HepG2 (cell line): Measurements from ENCODE around the gene RSAD2. TPM values are rescaled to one million over a fixed set of nuclear protein-coding genes. Genes with fewer than 3 reads are reported as not detected.

Source experiments
- BRD4 ChIP-seq: sonication (generic); formaldehyde crosslinking; IDR thresholded peaks from 2 replicates; pipeline ENCODE4 v1.4.0; 2020; ENCODE audit warnings: missing genetic modification reagents
- ELF3 ChIP-seq: IDR thresholded peaks from 2 replicates; pipeline ENCODE4 v1.6.1; 2016; ENCODE audit warnings: missing genetic modification reagents, missing compliant biosample characterization
- KAT2B ChIP-seq: fragments of 150-350 bp; IDR thresholded peaks from 2 replicates; pipeline ENCODE4 v1.6.1; 2014; ENCODE audit warnings: low read depth, low read length, borderline replicate concordance
- KLF16 ChIP-seq, 2 experiments: sonication (generic) in 1 of 2; formaldehyde crosslinking in 1 of 2; IDR thresholded peaks; 2 replicates each; pipeline versions ENCODE4 v1.6.1 to v1.8.0; 2016 to 2023; ENCODE audit warnings: missing genetic modification reagents in 2 of 2, missing compliant biosample characterization in 1 of 2
- NR2C2 ChIP-seq: sonication (generic); formaldehyde crosslinking; IDR thresholded peaks from 2 replicates; pipeline ENCODE4 v1.4.0; 2020; ENCODE audit warnings: missing genetic modification reagents, mild to moderate bottlenecking, moderate library complexity, borderline replicate concordance
- PRPF4 ChIP-seq: fragments of 200-400 bp; formaldehyde crosslinking; IDR thresholded peaks from 2 replicates; pipeline ENCODE4 v1.6.1; 2016; ENCODE audit warnings: low read length, low read depth; ENCODE audit not compliant: poor library complexity, severe bottlenecking
- SNAPC4 ChIP-seq: sonication (generic); formaldehyde crosslinking; IDR thresholded peaks from 2 replicates; pipeline ENCODE4 v1.4.0; 2020; ENCODE audit warnings: mild to moderate bottlenecking, missing genetic modification reagents
- ZNF512B ChIP-seq: sonication (generic); formaldehyde crosslinking; IDR thresholded peaks from 2 replicates; pipeline ENCODE4 v1.5.1; 2020; ENCODE audit warnings: missing genetic modification reagents, mild to moderate bottlenecking, borderline replicate concordance
- ZNF788 ChIP-seq: sonication (generic); formaldehyde crosslinking; IDR thresholded peaks from 2 replicates; pipeline ENCODE4 v1.5.0; 2020; ENCODE audit warnings: mild to moderate bottlenecking, missing genetic modification reagents, borderline replicate concordance
- ZNF850 ChIP-seq: sonication (generic); formaldehyde crosslinking; conservative IDR thresholded peaks from 2 replicates; pipeline ENCODE4 v1.9.0; 2021; ENCODE audit warnings: mild to moderate bottlenecking, missing genetic modification reagents
- ZSCAN29 ChIP-seq: sonication (generic); formaldehyde crosslinking; conservative IDR thresholded peaks from 2 replicates; pipeline ENCODE4 v1.4.0; 2020; ENCODE audit warnings: mild to moderate bottlenecking, missing genetic modification reagents
- polyA plus RNA-seq, 8 experiments: library from polyadenylated mRNA; depleted of rRNA in 3 of 8; stranded (reverse) in 7 of 8; unstranded in 1 of 8; fragments of >200 nt; fragmentation: Illumina TruSeq in 4 of 8; extraction: Trizol in 4 of 8; gene quantifications; 2 replicates each; pipeline versions ENCODE4 v1.2.1 to v1.2.3, GENCODE V29; 2011 to 2016; ENCODE audit warnings: low read depth in 4 of 8, missing spikeins in 1 of 8, mixed read lengths in 1 of 8; ENCODE audit not compliant: insufficient read depth in 1 of 8
- total RNA-seq, 5 experiments: library from RNA; depleted of rRNA; stranded (reverse); fragments of >200 nt; fragmentation: Illumina TruSeq; extraction: Trizol; gene quantifications; 2 replicates each; pipeline ENCODE4 v1.2.3, GENCODE V29; 2016; ENCODE audit warnings: low read depth in 1 of 5
- TF ChIP-seq, protein P1 (sequence below): sonication (generic); IDR thresholded peaks from 2 replicates; pipeline ENCODE4 v1.6.1; 2016; ENCODE audit warnings: low read depth, borderline replicate concordance
- TF ChIP-seq, protein P2 (sequence below), 2 experiments: IDR thresholded peaks; 2 replicates each; pipeline ENCODE4 v1.6.1; 2011 to 2012; ENCODE audit warnings: low read length in 2 of 2, borderline replicate concordance in 1 of 2, low read depth in 1 of 2, mild to moderate bottlenecking in 1 of 2, moderate library complexity in 1 of 2
- TF ChIP-seq, protein P3 (sequence below): sonication (generic); formaldehyde crosslinking; conservative IDR thresholded peaks from 2 replicates; pipeline ENCODE4 v1.8.1; 2023; ENCODE audit warnings: missing genetic modification reagents

Gene RSAD2
- total and polyA plus RNA-seq, 2 of the 13 experiments (the other 11 are each of a cell fraction or from before 2014, with no cell fraction given), result 0.11 TPM; not detected in 1

DNA sequence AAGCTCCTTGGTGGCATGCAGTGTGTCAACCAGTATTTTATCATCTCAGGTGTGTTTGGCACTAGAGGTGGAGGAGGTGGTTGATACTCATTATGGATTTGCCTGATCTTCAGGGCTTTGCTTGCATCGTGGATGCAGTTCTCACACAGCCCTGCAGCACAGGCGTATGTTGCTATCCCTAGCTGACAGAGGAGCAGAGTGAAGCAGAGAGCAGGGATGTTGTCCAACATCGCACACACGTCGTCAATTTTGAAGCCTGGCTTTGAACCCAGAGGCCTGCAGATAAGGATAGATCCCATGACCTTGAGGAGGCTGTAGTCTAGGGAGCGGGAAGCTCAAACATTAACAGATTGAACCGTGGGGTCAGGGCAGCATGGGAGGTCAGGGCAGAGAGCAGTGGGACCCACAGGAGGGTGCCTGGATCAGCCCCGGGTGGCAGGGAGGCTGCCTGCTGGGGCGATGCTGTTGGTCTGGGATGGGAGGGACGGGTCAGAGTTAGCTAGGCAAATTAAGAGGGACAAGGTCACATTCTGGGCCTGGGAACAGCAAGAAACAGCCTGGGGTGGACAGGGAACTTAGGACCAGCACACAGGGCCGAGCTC, 43.8 kb downstream of the RSAD2 start (continued):
- TF ChIP-seq, protein P1, sequence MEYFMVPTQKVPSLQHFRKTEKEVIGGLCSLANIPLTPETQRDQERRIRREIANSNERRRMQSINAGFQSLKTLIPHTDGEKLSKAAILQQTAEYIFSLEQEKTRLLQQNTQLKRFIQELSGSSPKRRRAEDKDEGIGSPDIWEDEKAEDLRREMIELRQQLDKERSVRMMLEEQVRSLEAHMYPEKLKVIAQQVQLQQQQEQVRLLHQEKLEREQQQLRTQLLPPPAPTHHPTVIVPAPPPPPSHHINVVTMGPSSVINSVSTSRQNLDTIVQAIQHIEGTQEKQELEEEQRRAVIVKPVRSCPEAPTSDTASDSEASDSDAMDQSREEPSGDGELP, result peak; percentile 21; the same call in 1 of the 2 replicates
- TF ChIP-seq SNAPC4 (CRISPR knock-in tag), result no peak
- no peak for TF ChIP-seq PRPF4
- no peak for TF ChIP-seq ZNF850 (CRISPR knock-in tag)
- no peak for TF ChIP-seq KAT2B
- peak; percentile 12; the same call in 1 of the 2 replicates for TF ChIP-seq ZSCAN29 (CRISPR knock-in tag)
- TF ChIP-seq ELF3, result peak; percentile 74
- TF ChIP-seq, protein P2, sequence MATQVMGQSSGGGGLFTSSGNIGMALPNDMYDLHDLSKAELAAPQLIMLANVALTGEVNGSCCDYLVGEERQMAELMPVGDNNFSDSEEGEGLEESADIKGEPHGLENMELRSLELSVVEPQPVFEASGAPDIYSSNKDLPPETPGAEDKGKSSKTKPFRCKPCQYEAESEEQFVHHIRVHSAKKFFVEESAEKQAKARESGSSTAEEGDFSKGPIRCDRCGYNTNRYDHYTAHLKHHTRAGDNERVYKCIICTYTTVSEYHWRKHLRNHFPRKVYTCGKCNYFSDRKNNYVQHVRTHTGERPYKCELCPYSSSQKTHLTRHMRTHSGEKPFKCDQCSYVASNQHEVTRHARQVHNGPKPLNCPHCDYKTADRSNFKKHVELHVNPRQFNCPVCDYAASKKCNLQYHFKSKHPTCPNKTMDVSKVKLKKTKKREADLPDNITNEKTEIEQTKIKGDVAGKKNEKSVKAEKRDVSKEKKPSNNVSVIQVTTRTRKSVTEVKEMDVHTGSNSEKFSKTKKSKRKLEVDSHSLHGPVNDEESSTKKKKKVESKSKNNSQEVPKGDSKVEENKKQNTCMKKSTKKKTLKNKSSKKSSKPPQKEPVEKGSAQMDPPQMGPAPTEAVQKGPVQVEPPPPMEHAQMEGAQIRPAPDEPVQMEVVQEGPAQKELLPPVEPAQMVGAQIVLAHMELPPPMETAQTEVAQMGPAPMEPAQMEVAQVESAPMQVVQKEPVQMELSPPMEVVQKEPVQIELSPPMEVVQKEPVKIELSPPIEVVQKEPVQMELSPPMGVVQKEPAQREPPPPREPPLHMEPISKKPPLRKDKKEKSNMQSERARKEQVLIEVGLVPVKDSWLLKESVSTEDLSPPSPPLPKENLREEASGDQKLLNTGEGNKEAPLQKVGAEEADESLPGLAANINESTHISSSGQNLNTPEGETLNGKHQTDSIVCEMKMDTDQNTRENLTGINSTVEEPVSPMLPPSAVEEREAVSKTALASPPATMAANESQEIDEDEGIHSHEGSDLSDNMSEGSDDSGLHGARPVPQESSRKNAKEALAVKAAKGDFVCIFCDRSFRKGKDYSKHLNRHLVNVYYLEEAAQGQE (IDR thresholded peaks at IDR 0.05; ENCODE audit: borderline replicate concordance in 1 of 2, low read depth in 1 of 2, low read length in 2 of 2), result peak in 1 of 2 experiments; percentile 62; a peak in 1 of 4 replicates
- peak; percentile 95 for TF ChIP-seq ZNF788 (CRISPR knock-in tag)
- peak in 1 of 2 experiments; percentile 64; a peak in 1 of 4 replicates for TF ChIP-seq KLF16 (CRISPR knock-in tag; IDR thresholded peaks at IDR 0.05)
- TF ChIP-seq ZNF512B, result peak; percentile 81; the same call in 1 of the 2 replicates
- TF ChIP-seq BRD4 (CRISPR knock-in tag), result no peak; the same call in 1 of the 2 replicates
- TF ChIP-seq NR2C2 (CRISPR knock-in tag), result peak; percentile 93
- TF ChIP-seq, protein P3, sequence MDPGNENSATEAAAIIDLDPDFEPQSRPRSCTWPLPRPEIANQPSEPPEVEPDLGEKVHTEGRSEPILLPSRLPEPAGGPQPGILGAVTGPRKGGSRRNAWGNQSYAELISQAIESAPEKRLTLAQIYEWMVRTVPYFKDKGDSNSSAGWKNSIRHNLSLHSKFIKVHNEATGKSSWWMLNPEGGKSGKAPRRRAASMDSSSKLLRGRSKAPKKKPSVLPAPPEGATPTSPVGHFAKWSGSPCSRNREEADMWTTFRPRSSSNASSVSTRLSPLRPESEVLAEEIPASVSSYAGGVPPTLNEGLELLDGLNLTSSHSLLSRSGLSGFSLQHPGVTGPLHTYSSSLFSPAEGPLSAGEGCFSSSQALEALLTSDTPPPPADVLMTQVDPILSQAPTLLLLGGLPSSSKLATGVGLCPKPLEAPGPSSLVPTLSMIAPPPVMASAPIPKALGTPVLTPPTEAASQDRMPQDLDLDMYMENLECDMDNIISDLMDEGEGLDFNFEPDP (CRISPR knock-in tag), result no peak
